Bronchial smooth muscle cell (primary cell): Measurements from ENCODE around the gene VTI1A. TPM values are rescaled to one million over a fixed set of nuclear protein-coding genes. Genes with fewer than 3 reads are reported as not detected.

Experiments
- total RNA-seq: library from RNA; depleted of rRNA; stranded (reverse); fragments of >200 nt; gene quantifications from 2 replicates; pipeline ENCODE4 v1.2.1, GENCODE V29; 2014

The VTI1A gene
- total RNA-seq, result 15.3 and 20.2 TPM in 2 replicates

DNA sequence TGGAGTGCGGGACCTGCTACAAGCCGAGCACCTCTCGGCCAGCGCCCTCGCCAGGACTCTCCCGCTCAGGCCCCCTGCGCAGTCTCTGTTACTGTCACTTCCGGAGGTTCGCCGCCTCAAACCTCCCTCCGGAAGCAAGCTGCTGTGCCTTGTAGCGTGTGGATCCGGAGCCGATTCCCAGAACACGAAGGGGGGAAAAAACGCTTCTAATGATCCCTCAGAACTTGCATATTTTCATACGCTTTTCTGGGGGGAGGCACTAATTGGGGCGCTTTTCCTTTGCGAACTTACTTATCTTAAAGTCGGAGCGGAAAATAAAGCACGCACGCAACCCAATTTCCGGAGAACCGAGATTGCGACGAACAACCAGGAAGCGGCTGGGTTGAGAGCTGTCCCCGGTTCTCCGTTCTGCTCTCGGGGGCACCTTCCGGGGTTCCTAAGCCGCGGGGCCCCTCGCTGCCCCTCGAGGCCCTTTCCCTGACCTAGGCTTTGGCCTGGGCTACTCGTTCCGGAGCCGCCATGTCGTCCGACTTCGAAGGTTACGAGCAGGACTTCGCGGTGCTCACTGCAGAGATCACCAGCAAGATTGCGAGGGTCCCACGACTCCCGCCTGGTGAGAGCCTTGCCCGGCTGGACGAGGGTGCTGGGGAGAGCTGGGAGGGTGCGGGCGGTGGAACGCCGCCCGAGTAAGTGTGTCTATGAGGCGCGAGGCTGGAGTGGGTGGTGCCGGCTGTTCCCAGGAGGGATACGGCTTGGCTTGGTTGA, at the start of gene VTI1A, which contains the start of gene ZDHHC6:
Gene VTI1A (plus strand): TSS at position 361 of the 765 bp plus-strand sequence. CDS start 159 bp downstream, at position 520.
Gene ZDHHC6 (minus strand): TSS at position 60 of the 765 bp plus-strand sequence. CDS start 1,478 bp downstream, outside the sequence.

Other genes starting within 250 kb of the VTI1A start
- not detected in 2 replicates for gene TECTB, start 163.8 kb upstream of the VTI1A start, total RNA-seq
- 3.3 and 4.4 TPM in 2 replicates for gene ACSL5, start 73.1 kb upstream of the VTI1A start, total RNA-seq
- gene ZDHHC6, start 301 bp upstream of the VTI1A start, total RNA-seq, result 19.4 and 22.6 TPM in 2 replicates